ENCODE measurements around the gene PRLR.
A peak's percentile ranks its signal among the peaks of the same experiment; 100 is the strongest.

The PRLR gene

GRCh38 chr5:35029333-35029732, 201.0 kb downstream of the PRLR start:
- no peak for DNase-seq

- no peak for DNase-seq
These were observed 203.3 kb downstream of the PRLR start for GRCh38 chr5:35026941-35027340.

GRCh38 chr5:35026280-35026840, 203.9 kb downstream of the PRLR start:
- DNase-seq = no peak

GRCh38 chr5:35024911-35025510, 205.3 kb downstream of the PRLR start:
- no peak for DNase-seq

GRCh38 chr5:35023391-35024178, 206.7 kb downstream of the PRLR start:
- no peak for DNase-seq

- no peak for DNase-seq
These were observed 213.9 kb downstream of the PRLR start for GRCh38 chr5:35016174-35017051.

GRCh38 chr5:35015063-35015462, 215.2 kb downstream of the PRLR start:
- no peak for DNase-seq

- DNase-seq = no peak
These were observed 217.5 kb downstream of the PRLR start for GRCh38 chr5:35012796-35013195.

GRCh38 chr5:35012365-35012764, 217.9 kb downstream of the PRLR start:
- DNase-seq = no peak

GRCh38 chr5:35010676-35011075, 219.6 kb downstream of the PRLR start:
- no peak for DNase-seq

GRCh38 chr5:35009657-35010056, 220.6 kb downstream of the PRLR start:
- no peak for DNase-seq

GRCh38 chr5:35009019-35009418, 221.3 kb downstream of the PRLR start:
- no peak for DNase-seq

GRCh38 chr5:35004771-35005170, 225.5 kb downstream of the PRLR start:
- DNase-seq = no peak

- no peak for DNase-seq
These were observed 226.1 kb downstream of the PRLR start for GRCh38 chr5:35004200-35004599.

GRCh38 chr5:35003018-35003957, 227.0 kb downstream of the PRLR start:
- DNase-seq = peak; percentile 85

GRCh38 chr5:35002459-35002858, 227.8 kb downstream of the PRLR start:
- DNase-seq = no peak

GRCh38 chr5:35001842-35002241, 228.4 kb downstream of the PRLR start:
- DNase-seq = no peak
